Measurements from ENCODE around the gene NATD1. TPM values are rescaled to one million over a fixed set of nuclear protein-coding genes. Genes with fewer than 3 reads are reported as not detected.

Gene NATD1
- total and polyA plus RNA-seq, 2 experiments from 2014 or later, result 3.6 to 5.0 TPM

GRCh38 chr17:21278450-21279197 is 25.4 kb upstream of the NATD1 start:
- H2AFZ ChIP-seq, result no peak overlapping the region
- H3K79me2 ChIP-seq (ENCODE audit: insufficient read depth), result no peaks in the 10 kb centered on the region; the same call in none of the 2 replicates
- 47 to 48% methylated on average over 8 of the region's 8 CpGs for WGBS, 2 experiments (ENCODE audit: low coverage in 1 of 2, low lambda C conversion rate in 2 of 2, missing lambda C conversion rate in 2 of 2)
- peak; percentile 68 for DNase-seq
- H4K20me1 ChIP-seq (ENCODE audit: insufficient read depth), result no peaks in the 10 kb centered on the region
- no peak overlapping the region for H3K4me2 ChIP-seq (ENCODE audit: unreplicated experiment)
- no peaks in the 10 kb centered on the region for H3K36me3 ChIP-seq (ENCODE audit: low read depth)
- no peak for TF ChIP-seq EZH2phosphoT487 (IDR thresholded peaks at IDR 0.05; ENCODE audit: insufficient read depth, low read depth)
- TF ChIP-seq EZH2 (IDR thresholded peaks at IDR 0.05; ENCODE audit: insufficient read depth, poor library complexity, severe bottlenecking), result no peak
- no peak overlapping the region for H3K9ac ChIP-seq
- H3K4me3 ChIP-seq, result no peak overlapping the region
- H3K9me3 ChIP-seq (ENCODE audit: low read depth), result no peaks in the 10 kb centered on the region
- no peak overlapping the region for H3K27ac ChIP-seq
- in situ Hi-C loops (cut with MboI), result no loop called here
- no peaks in the 10 kb centered on the region for H3K9me2 ChIP-seq (ENCODE audit: insufficient read depth)
- peaks cover 19% of the 10 kb centered on the region for H3K4me1 ChIP-seq (ENCODE audit: insufficient read depth)
- no peaks in the 10 kb centered on the region for H3K27me3 ChIP-seq (replicated peaks; ENCODE audit: insufficient read depth)
- H3F3A ChIP-seq (ENCODE audit: insufficient read depth), result peaks cover 25% of the 10 kb centered on the region

- Histone ChIP-seq H3K4me2 (ENCODE audit: unreplicated experiment) (no peak overlapping the region), H3K9me2 (ENCODE audit: insufficient read depth) (no peaks in the 10 kb centered on the region), H3K36me3 (ENCODE audit: low read depth) (no peaks in the 10 kb centered on the region), H2AFZ (no peak overlapping the region), H3K4me3 (no peak overlapping the region), H3F3A (ENCODE audit: insufficient read depth) (peaks cover 13% of the 10 kb centered on the region; the same call in 1 of the 2 replicates), H3K27me3 (replicated peaks; ENCODE audit: insufficient read depth) (no peaks in the 10 kb centered on the region), H3K79me2 (ENCODE audit: insufficient read depth) (no peaks in the 10 kb centered on the region; the same call in none of the 2 replicates), H3K9ac (no peak overlapping the region), H3K9me3 (ENCODE audit: low read depth) (no peaks in the 10 kb centered on the region), H3K27ac (no peak overlapping the region), H4K20me1 (ENCODE audit: insufficient read depth) (no peaks in the 10 kb centered on the region), H3K4me1 (ENCODE audit: insufficient read depth) (peaks cover 9% of the 10 kb centered on the region)
- in situ Hi-C loops (cut with MboI), result no loop called here
- TF ChIP-seq EZH2phosphoT487 (IDR thresholded peaks at IDR 0.05; ENCODE audit: insufficient read depth, low read depth) (no peak), EZH2 (IDR thresholded peaks at IDR 0.05; ENCODE audit: insufficient read depth, poor library complexity, severe bottlenecking) (no peak)
- no peak for DNase-seq
- WGBS, 2 experiments (ENCODE audit: low coverage in 1 of 2, low lambda C conversion rate in 2 of 2, missing lambda C conversion rate in 2 of 2), result 94 to 99% methylated on average over 3 of the region's 3 CpGs
These were observed 24.1 kb upstream of the NATD1 start for GRCh38 chr17:21277332-21277731.

GRCh38 chr17:21276264-21276588 is 23.0 kb upstream of the NATD1 start:
- 12 to 14% methylated on average over 16 to 17 of the region's 17 CpGs for WGBS, 2 experiments (ENCODE audit: low coverage in 1 of 2, low lambda C conversion rate in 2 of 2, missing lambda C conversion rate in 2 of 2)
- DNase-seq, result peak; percentile 27
- peaks cover 5% of the 10 kb centered on the region for H3K4me1 ChIP-seq (ENCODE audit: insufficient read depth)
- H3K4me2 ChIP-seq (ENCODE audit: unreplicated experiment), result peak overlapping the region; percentile 88
- H3K27ac ChIP-seq, result no peak overlapping the region
- peak overlapping the region; percentile 94 for H2AFZ ChIP-seq
- H3K9ac ChIP-seq, result peak overlapping the region; percentile 69
- no peaks in the 10 kb centered on the region for H3K36me3 ChIP-seq (ENCODE audit: low read depth)
- no peaks in the 10 kb centered on the region for H3K27me3 ChIP-seq (replicated peaks; ENCODE audit: insufficient read depth)
- in situ Hi-C loops (cut with MboI), result no loop called here
- no peaks in the 10 kb centered on the region; the same call in none of the 2 replicates for H3K79me2 ChIP-seq (ENCODE audit: insufficient read depth)
- no peak for TF ChIP-seq EZH2 (IDR thresholded peaks at IDR 0.05; ENCODE audit: insufficient read depth, poor library complexity, severe bottlenecking)
- TF ChIP-seq EZH2phosphoT487 (IDR thresholded peaks at IDR 0.05; ENCODE audit: insufficient read depth, low read depth), result no peak
- H3K4me3 ChIP-seq, result peak overlapping the region; percentile 76
- peaks cover 4% of the 10 kb centered on the region; the same call in 1 of the 2 replicates for H3F3A ChIP-seq (ENCODE audit: insufficient read depth)
- no peaks in the 10 kb centered on the region for H4K20me1 ChIP-seq (ENCODE audit: insufficient read depth)
- no peaks in the 10 kb centered on the region for H3K9me2 ChIP-seq (ENCODE audit: insufficient read depth)
- no peaks in the 10 kb centered on the region for H3K9me3 ChIP-seq (ENCODE audit: low read depth)

GRCh38 chr17:21275579-21276263 is 22.5 kb upstream of the NATD1 start:
- peak; percentile 97 for DNase-seq
- Histone ChIP-seq H3K4me3 (peak overlapping the region; percentile 76), H3K36me3 (ENCODE audit: low read depth) (no peaks in the 10 kb centered on the region), H3K27ac (no peak overlapping the region), H3F3A (ENCODE audit: insufficient read depth) (no peaks in the 10 kb centered on the region), H3K4me2 (ENCODE audit: unreplicated experiment) (peak overlapping the region; percentile 88), H4K20me1 (ENCODE audit: insufficient read depth) (no peaks in the 10 kb centered on the region), H2AFZ (peak overlapping the region; percentile 94), H3K27me3 (replicated peaks; ENCODE audit: insufficient read depth) (no peaks in the 10 kb centered on the region), H3K9ac (peak overlapping the region; percentile 69), H3K9me2 (ENCODE audit: insufficient read depth) (no peaks in the 10 kb centered on the region), H3K4me1 (ENCODE audit: insufficient read depth) (peaks cover 5% of the 10 kb centered on the region), H3K9me3 (ENCODE audit: low read depth) (no peaks in the 10 kb centered on the region), H3K79me2 (ENCODE audit: insufficient read depth) (no peaks in the 10 kb centered on the region; the same call in 1 of the 2 replicates)
- TF ChIP-seq EZH2phosphoT487 (IDR thresholded peaks at IDR 0.05; ENCODE audit: insufficient read depth, low read depth) (no peak), EZH2 (IDR thresholded peaks at IDR 0.05; ENCODE audit: insufficient read depth, poor library complexity, severe bottlenecking) (no peak)
- WGBS, 2 experiments (ENCODE audit: low coverage in 1 of 2, low lambda C conversion rate in 2 of 2, missing lambda C conversion rate in 2 of 2), result 1 to 3% methylated on average over 42 to 45 of the region's 52 CpGs
- in situ Hi-C loops (cut with MboI), result no loop called here
